Left lung (tissue), 10 donors: ENCODE measurements around the gene HOXA1. TPM values are rescaled to one million over a fixed set of nuclear protein-coding genes. Genes with fewer than 3 reads are reported as not detected.

Experiments
- ATAC-seq: fragments of 200-7000 bp; cut with Tn5 transposase; one replicate; pipeline ENCODE4 v1.9.1; 2020; ENCODE audit warnings: moderate library complexity
- DNase-seq, 4 donors: peaks; one replicate each; pipeline ENCODE4 v3.0.0-alpha.2; 2013 to 2020
- H3K27ac ChIP-seq, 2 donors: fragments of 200-600 bp; sonication (generic) in 1 of 2; one replicate each; pipeline versions ENCODE4 v1.5.0 to v1.8.0; 2020 to 2021
- H3K27me3 ChIP-seq, 2 donors: fragments of 200-600 bp; sonication (generic) in 1 of 2; one replicate each; pipeline versions ENCODE4 v1.5.0 to v1.8.0; 2020 to 2021
- H3K36me3 ChIP-seq, 2 donors: fragments of 200-600 bp; sonication (generic) in 1 of 2; one replicate each; pipeline versions ENCODE4 v1.5.0 to v1.8.0; 2020 to 2021
- H3K4me1 ChIP-seq, 2 donors: fragments of 200-600 bp; one replicate each; pipeline ENCODE4 v1.8.0; 2021
- H3K4me3 ChIP-seq, 2 donors: fragments of 200-600 bp; sonication (generic) in 1 of 2; one replicate each; pipeline versions ENCODE4 v1.5.0 to v1.8.0; 2020 to 2021; ENCODE audit warnings: mild to moderate bottlenecking in 1 of 2
- H3K9me3 ChIP-seq, 2 donors: fragments of 200-600 bp; sonication (generic) in 1 of 2; one replicate each; pipeline versions ENCODE4 v1.5.0 to v1.8.0; 2020 to 2021
- intact Hi-C, 2 donors: fragments of 100-400 bp; cut with DNase I; formaldehyde crosslinking; loops; one replicate each; pipeline versions ENCODE4 v1.11.2 to v1.14.2; 2022
- polyA plus RNA-seq, 6 donors: library from polyadenylated mRNA; unstranded; fragments of 120-200 nt; gene quantifications; one replicate each; pipeline ENCODE4 v1.2.1, GENCODE V29; 2013; ENCODE audit not compliant: insufficient read length in 6 of 6
- total RNA-seq, 2 donors: library from RNA; stranded (reverse); fragmentation: NEBNext Ultra II Directional; extraction: Animal tissue kit (Norgen Biotek cat#: 25700); gene quantifications; one replicate each; pipeline ENCODE4 v1.2.1, GENCODE V29; 2021
- TF ChIP-seq, protein P1 (sequence below), 2 donors: fragments of 200-600 bp; sonication (generic) in 1 of 2; IDR thresholded peaks; one replicate each; pipeline versions ENCODE4 v1.5.0 to v1.8.0; 2021; ENCODE audit warnings: antibody characterized with exemption in 2 of 2
- donor health status: DM: no; HTN: yes; CAD: no.
- donor health status: DM: no; HTN: no; CAD: no.

HOXA1 gene
- total and polyA plus RNA-seq, 8 donors, result 0.50 to 3.1 (median 2.1) TPM

DNA sequence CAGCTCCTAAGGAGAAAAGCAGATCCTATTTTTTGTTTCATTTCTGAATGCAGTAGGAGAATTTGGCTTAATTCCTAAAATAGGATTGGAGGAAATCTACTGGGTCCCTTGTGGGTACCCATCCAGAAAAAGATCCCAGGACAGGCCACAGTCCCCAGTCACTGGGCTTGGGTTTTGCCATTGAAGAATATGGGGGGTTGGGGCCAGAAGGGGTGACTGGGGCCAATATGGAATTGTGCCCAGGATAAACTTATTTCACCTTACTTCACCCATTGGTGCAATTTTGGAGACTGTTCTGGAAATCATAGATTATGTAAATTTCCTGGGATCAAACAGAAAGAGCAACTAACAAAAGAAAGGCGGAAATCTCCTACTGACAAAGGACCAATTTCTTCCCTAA, 42.7 kb upstream of the HOXA1 start:
- DNase-seq (peak in 2 of 4 donors; percentile 21 to 30), ATAC-seq (no peak)
- H3K27ac ChIP-seq, result peak overlapping the region; percentile 86 to 92
- peaks cover 17 to 39% of the 10 kb centered on the region in 2 donors for H3K4me1 ChIP-seq
- H3K9me3 ChIP-seq, result no peaks in the 10 kb centered on the region
- intact Hi-C loops, result no loop called here
- peaks cover 13 to 99% of the 10 kb centered on the region in 2 donors for H3K27me3 ChIP-seq
- no peaks in the 10 kb centered on the region for H3K36me3 ChIP-seq
- H3K4me3 ChIP-seq, result peak overlapping the region in 1 of 2 donors; percentile 52
- TF ChIP-seq, protein P1, sequence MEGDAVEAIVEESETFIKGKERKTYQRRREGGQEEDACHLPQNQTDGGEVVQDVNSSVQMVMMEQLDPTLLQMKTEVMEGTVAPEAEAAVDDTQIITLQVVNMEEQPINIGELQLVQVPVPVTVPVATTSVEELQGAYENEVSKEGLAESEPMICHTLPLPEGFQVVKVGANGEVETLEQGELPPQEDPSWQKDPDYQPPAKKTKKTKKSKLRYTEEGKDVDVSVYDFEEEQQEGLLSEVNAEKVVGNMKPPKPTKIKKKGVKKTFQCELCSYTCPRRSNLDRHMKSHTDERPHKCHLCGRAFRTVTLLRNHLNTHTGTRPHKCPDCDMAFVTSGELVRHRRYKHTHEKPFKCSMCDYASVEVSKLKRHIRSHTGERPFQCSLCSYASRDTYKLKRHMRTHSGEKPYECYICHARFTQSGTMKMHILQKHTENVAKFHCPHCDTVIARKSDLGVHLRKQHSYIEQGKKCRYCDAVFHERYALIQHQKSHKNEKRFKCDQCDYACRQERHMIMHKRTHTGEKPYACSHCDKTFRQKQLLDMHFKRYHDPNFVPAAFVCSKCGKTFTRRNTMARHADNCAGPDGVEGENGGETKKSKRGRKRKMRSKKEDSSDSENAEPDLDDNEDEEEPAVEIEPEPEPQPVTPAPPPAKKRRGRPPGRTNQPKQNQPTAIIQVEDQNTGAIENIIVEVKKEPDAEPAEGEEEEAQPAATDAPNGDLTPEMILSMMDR (IDR thresholded peaks at IDR 0.05), result no peak

DNA sequence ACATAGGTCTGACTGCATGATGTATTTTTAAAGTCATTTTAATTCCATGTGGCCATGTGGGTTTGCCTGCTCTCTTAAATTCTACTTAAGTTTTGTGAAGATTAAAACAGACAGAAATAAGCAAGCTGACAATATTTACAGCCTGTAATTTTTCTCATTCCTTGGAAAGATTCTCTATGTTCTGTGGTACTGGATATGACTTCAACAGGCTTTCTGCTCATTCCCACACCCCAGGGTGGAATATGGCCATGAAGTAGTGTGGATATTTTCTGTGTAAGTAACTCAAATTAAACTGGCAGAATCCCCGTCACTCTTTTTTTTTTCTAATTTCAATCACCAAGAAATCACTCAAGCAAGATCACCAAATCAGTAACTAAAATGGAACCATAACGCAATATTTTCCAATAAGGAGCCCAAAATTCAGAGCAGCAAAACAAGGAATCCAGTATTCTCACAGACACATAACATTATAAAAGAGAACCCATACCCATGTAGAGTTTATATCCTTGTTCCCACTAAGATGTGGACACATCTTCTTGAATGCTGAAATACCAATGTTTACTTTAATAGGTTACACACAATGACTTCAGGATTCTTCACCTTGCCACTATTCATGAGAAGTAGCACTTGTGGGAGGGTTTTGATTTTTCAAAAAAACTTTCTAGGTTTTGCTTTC, 42.0 kb upstream of the HOXA1 start:
- H3K4me3 ChIP-seq, result no peak overlapping the region

DNA sequence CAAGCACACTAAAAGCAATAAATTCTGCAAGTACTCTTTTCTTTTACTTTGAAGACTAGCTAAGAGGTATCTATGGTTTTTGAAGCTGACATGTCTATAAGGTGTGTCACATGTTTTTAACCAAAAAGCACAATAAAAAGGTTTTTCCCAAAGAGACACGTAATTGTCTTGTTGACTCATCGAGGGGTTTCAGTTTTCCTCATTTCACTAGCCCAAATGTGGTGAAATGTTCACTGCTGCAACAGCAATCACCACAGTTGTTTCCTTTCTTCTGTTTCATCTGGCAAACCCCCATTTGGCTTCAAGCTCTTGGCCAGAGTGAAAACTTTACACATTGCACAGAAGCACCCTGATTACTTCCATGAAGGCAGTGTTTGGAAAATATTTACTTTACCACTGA, 38.6 kb upstream of the HOXA1 start:
- TF ChIP-seq, protein P1 (IDR thresholded peaks at IDR 0.05), result no peak
- Histone ChIP-seq H3K27ac (peak overlapping the region; percentile 16 to 42), H3K4me1 (peaks cover 17 to 52% of the 10 kb centered on the region in 2 donors), H3K36me3 (no peaks in the 10 kb centered on the region), H3K9me3 (no peaks in the 10 kb centered on the region), H3K27me3 (peaks cover 9 to 99% of the 10 kb centered on the region in 2 donors), H3K4me3 (no peak overlapping the region)
- no peak for ATAC-seq
- intact Hi-C loops, result no loop called here
- DNase-seq, result peak in 2 of 4 donors; percentile 74 to 83

More for the DNA sequence above, 42.0 kb upstream of the HOXA1 start:
- H3K27me3 ChIP-seq, result peaks cover 13 to 99% of the 10 kb centered on the region in 2 donors
- intact Hi-C loops, result no loop called here
- H3K4me1 ChIP-seq, result peaks cover 17 to 43% of the 10 kb centered on the region in 2 donors
- peak overlapping the region; percentile 86 to 92 for H3K27ac ChIP-seq
- H3K9me3 ChIP-seq, result no peaks in the 10 kb centered on the region
- no peaks in the 10 kb centered on the region for H3K36me3 ChIP-seq
- TF ChIP-seq, protein P1 (IDR thresholded peaks at IDR 0.05), result no peak
- DNase-seq, result peak in 2 of 4 donors; percentile 40 to 45
- no peak for ATAC-seq

DNA sequence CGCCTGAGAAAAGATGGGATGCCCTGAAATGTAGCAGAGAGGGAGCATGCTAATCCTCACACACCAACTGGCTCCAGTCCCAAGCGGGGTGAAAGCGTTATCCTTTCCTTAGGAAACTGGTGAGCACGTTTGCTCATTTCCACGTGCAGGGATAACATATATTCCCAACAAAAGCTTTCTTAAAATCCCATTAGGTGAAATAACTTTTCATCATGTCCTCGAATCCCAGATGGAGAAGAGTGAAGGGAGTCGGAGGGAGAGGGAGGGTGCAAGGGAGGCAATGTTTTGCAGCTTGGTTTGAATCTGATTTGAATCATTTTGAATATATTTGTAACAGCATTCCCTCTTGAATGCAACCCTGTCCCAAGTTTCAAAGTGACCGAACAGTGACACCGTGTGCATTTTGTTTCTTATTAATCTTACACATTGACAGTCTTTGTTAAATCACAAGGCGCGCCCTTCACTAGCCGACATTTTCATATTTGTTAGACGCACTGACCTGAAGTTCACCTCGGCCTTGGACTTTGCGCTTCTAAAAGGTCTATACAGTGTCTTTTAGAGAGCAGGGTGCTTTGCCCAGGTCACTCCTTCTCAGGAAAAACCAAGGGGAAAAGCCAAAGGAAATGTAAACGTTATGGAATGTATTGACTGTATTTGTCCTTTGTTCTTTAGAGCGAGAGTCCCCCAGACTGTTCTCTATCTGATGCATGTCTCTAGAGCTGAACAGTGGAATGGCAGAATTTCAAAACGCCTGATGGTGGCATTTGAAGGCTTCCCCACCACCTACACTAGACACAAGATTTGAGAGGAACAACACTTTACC, 37.8 kb upstream of the HOXA1 start:
- Histone ChIP-seq H3K4me3 (no peak overlapping the region), H3K4me1 (peaks cover 17 to 52% of the 10 kb centered on the region in 2 donors), H3K9me3 (no peaks in the 10 kb centered on the region), H3K36me3 (no peaks in the 10 kb centered on the region), H3K27ac (peak overlapping the region; percentile 16 to 42), H3K27me3 (peaks cover 6 to 99% of the 10 kb centered on the region in 2 donors)
- ATAC-seq, result no peak
- TF ChIP-seq, protein P1 (IDR thresholded peaks at IDR 0.05), result no peak
- DNase-seq, result no peak
- intact Hi-C loops, result no loop called here

DNA sequence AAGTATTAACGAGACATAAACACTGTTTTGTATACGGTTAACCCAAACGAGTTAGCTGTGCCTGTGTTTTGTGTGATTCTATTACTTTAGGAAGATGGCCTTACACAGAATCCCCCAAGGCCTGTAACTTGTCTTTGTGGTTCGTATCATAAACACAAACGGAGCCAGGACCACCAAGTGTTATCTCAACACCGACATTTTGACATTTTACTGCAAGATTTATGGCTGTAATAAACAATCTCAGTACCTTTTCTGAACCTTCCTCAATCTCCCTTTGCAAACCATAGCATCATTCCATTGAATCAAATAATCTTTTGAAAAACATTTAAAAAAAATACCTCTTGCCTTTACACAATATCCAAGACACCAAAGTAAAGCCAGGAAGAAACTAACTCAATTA, 37.2 kb upstream of the HOXA1 start:
- peaks cover 18 to 52% of the 10 kb centered on the region in 2 donors for H3K4me1 ChIP-seq
- H3K36me3 ChIP-seq, result no peaks in the 10 kb centered on the region
- DNase-seq (no peak), ATAC-seq (no peak)
- TF ChIP-seq, protein P1 (IDR thresholded peaks at IDR 0.05), result no peak
- no peaks in the 10 kb centered on the region for H3K9me3 ChIP-seq
- peaks cover 6 to 98% of the 10 kb centered on the region in 2 donors for H3K27me3 ChIP-seq
- H3K4me3 ChIP-seq, result no peak overlapping the region
- peak overlapping the region in 1 of 2 donors; percentile 16 for H3K27ac ChIP-seq
- intact Hi-C loops, result no loop called here
